Ishikawa (cell line): ENCODE data around the gene CAPZB.

Experiments
- CEBPB ChIP-seq: IDR thresholded peaks from 2 replicates; pipeline ENCODE4 v1.6.1; 2012
- CREB1 ChIP-seq: IDR thresholded peaks from 2 replicates; pipeline ENCODE4 v1.6.1; 2012; ENCODE audit warnings: low read depth
- EGR1 ChIP-seq: IDR thresholded peaks from 2 replicates; pipeline ENCODE4 v1.6.1; 2012
- EP300 ChIP-seq: IDR thresholded peaks from 2 replicates; pipeline ENCODE4 v1.6.1; 2012; ENCODE audit warnings: borderline replicate concordance
- FOXM1 ChIP-seq: IDR thresholded peaks from 2 replicates; pipeline ENCODE4 v1.6.1; 2012; ENCODE audit warnings: low read depth, borderline replicate concordance
- NFIC ChIP-seq: IDR thresholded peaks from 2 replicates; pipeline ENCODE4 v1.6.1; 2012
- RAD21 ChIP-seq: IDR thresholded peaks from 2 replicates; pipeline ENCODE4 v1.6.1; 2012; ENCODE audit warnings: low read depth
- TAF1 ChIP-seq: IDR thresholded peaks from 2 replicates; pipeline ENCODE4 v1.6.1; 2012; ENCODE audit warnings: low read depth, mild to moderate bottlenecking
- TCF12 ChIP-seq: IDR thresholded peaks from 2 replicates; pipeline ENCODE4 v1.6.1; 2012; ENCODE audit warnings: low read depth
- TEAD4 ChIP-seq: IDR thresholded peaks from 2 replicates; pipeline ENCODE4 v1.6.1; 2012
- YY1 ChIP-seq: IDR thresholded peaks from 2 replicates; pipeline ENCODE4 v1.6.1; 2012; ENCODE audit warnings: low read depth
- ZBTB7A ChIP-seq: IDR thresholded peaks from 2 replicates; pipeline ENCODE4 v1.6.1; 2012; ENCODE audit warnings: low read depth
- TF ChIP-seq, protein P1 (sequence below): IDR thresholded peaks from 2 replicates; pipeline ENCODE4 v1.6.1; 2012
- TF ChIP-seq, protein P2 (sequence below): IDR thresholded peaks from 2 replicates; pipeline ENCODE4 v1.6.1; 2012; ENCODE audit warnings: low read depth, mild to moderate bottlenecking
- TF ChIP-seq, protein P3 (sequence below): IDR thresholded peaks from 2 replicates; pipeline ENCODE4 v1.6.1; 2012

CAPZB gene

DNA sequence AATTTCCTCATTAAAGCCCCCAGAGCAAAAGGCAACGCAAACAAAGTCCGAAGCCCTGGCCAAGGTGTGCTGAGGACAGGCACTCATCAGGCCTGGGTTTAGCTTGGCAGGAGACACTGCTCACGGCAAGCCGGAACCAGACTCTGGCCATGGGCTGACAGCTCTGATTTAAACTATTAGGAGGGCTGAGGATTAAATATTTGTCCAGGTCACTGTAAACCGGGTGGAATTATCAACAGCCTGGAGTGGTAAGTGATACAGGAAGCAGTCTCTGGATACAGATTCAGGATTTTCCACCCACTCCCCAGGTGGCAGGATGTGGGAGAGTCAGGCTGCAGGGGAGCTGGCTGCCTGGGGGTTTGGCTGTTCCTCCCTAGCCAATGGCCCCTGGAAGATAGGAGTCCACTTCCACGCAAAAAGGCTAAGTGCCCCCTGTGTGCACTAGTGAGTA is 130.8 kb downstream of the CAPZB start:
- TF ChIP-seq TEAD4 (0 out of 2 replicates have a peak, but pooled peaks have one; percentile 68), RAD21 (no peak), FOXM1 (peak; percentile 90), CREB1 (no peak), CEBPB (no peak), YY1 (no peak), NFIC (peak; percentile 80; the same call in 1 of the 2 replicates), ZBTB7A (no peak), EP300 (peak; percentile 95), EGR1 (no peak), TAF1 (no peak), TCF12 (peak; percentile 95)
- TF ChIP-seq, protein P1, sequence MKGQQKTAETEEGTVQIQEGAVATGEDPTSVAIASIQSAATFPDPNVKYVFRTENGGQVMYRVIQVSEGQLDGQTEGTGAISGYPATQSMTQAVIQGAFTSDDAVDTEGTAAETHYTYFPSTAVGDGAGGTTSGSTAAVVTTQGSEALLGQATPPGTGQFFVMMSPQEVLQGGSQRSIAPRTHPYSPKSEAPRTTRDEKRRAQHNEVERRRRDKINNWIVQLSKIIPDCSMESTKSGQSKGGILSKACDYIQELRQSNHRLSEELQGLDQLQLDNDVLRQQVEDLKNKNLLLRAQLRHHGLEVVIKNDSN: no peak
- TF ChIP-seq, protein P2, sequence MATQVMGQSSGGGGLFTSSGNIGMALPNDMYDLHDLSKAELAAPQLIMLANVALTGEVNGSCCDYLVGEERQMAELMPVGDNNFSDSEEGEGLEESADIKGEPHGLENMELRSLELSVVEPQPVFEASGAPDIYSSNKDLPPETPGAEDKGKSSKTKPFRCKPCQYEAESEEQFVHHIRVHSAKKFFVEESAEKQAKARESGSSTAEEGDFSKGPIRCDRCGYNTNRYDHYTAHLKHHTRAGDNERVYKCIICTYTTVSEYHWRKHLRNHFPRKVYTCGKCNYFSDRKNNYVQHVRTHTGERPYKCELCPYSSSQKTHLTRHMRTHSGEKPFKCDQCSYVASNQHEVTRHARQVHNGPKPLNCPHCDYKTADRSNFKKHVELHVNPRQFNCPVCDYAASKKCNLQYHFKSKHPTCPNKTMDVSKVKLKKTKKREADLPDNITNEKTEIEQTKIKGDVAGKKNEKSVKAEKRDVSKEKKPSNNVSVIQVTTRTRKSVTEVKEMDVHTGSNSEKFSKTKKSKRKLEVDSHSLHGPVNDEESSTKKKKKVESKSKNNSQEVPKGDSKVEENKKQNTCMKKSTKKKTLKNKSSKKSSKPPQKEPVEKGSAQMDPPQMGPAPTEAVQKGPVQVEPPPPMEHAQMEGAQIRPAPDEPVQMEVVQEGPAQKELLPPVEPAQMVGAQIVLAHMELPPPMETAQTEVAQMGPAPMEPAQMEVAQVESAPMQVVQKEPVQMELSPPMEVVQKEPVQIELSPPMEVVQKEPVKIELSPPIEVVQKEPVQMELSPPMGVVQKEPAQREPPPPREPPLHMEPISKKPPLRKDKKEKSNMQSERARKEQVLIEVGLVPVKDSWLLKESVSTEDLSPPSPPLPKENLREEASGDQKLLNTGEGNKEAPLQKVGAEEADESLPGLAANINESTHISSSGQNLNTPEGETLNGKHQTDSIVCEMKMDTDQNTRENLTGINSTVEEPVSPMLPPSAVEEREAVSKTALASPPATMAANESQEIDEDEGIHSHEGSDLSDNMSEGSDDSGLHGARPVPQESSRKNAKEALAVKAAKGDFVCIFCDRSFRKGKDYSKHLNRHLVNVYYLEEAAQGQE: no peak
- TF ChIP-seq, protein P3, sequence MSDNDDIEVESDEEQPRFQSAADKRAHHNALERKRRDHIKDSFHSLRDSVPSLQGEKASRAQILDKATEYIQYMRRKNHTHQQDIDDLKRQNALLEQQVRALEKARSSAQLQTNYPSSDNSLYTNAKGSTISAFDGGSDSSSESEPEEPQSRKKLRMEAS: no peak

DNA sequence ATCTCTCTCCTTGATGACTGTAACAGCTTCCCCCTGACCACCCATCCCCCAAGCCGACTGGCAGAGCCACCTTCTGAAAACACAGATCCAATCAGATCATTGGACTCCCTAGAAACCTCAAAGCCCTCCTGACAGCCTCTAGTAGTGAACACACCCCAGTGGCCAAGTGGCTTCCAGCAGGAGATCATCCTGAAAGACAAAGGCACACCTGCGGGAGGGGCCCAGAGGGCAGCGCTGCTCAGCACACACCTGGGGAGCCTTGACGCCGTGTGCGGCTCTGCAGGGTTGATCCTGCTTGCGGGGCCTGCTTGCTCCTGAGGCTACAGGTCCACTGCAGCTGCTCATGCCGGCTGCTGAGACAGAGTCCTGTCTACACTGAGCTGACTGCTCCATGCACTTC is 131.7 kb downstream of the CAPZB start:
- peak; percentile 74 for TF ChIP-seq TCF12
- TF ChIP-seq EP300: peak; percentile 52; the same call in 1 of the 2 replicates
- TF ChIP-seq TEAD4: no peak

DNA sequence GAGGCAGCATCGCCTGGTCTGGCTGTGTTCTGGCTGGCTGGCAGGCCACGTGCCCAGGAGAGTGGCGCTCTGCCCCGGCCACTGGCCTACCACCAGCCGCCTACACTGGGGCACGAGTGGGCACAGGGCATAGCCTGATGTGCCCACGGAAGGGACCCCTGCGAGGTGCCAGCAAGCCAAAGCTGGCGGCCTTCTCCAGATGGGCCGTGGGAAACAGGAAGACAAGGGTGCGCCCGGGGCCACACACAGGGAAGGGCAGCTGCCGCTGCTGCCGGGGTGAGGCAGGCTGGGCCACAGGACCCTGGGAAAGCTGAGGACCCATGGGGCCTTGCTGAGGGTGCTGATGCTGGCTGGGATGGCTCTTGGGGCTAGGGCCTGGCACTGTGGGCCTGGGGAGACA is 132.5 kb downstream of the CAPZB start:
- no peak for TF ChIP-seq CREB1

DNA sequence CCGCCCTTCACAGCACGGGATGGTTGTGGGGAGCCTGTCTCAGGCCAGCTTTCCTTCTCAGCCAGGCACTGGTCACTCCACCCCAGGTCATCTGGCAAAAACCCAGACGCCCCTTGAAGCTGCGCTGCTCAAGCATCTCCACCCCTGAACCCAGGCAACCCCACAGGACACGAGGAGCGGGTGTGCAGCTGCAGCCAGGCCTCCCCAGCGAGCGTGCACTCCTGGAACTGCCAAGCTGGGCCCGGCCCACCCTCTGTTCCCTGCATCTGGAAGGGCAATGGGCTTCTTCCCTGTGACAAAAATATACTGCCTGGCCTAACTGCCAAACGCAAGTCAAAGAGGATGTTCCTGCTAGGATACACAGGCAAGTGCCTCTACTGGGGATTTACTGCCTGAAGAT is 133.5 kb downstream of the CAPZB start:
- TF ChIP-seq FOXM1 (no peak), EP300 (peak; percentile 62; the same call in 1 of the 2 replicates), EGR1 (no peak), ZBTB7A (no peak), TCF12 (peak; percentile 65), NFIC (peak; percentile 44; the same call in 1 of the 2 replicates)

DNA sequence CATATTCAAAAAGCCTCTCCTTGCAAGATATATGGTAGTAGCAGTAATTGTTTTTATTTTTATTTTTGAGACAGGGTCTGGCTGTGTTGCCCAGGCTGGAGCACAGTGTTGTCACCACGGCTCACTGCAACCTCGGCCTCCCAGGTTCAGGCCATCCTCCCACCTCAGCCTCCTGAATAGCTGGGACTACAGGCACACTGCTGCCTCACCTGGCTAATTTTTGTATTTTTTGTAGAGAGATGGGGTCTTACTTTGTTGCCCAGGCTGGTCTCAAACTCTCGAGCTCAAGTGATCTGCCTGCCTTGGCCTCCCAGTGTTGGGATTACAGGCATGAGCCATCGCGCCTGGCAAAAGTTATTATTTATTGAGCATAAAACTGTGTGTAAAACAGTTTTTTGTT is 134.8 kb downstream of the CAPZB start:
- no peak for TF ChIP-seq TEAD4
- no peak for TF ChIP-seq NFIC
- TF ChIP-seq YY1: no peak
- TF ChIP-seq TCF12: no peak
- TF ChIP-seq, protein P2: no peak
- no peak for TF ChIP-seq RAD21
- TF ChIP-seq, protein P3: no peak
- TF ChIP-seq EGR1: no peak
- TF ChIP-seq, protein P1: no peak
- TF ChIP-seq TAF1: no peak

DNA sequence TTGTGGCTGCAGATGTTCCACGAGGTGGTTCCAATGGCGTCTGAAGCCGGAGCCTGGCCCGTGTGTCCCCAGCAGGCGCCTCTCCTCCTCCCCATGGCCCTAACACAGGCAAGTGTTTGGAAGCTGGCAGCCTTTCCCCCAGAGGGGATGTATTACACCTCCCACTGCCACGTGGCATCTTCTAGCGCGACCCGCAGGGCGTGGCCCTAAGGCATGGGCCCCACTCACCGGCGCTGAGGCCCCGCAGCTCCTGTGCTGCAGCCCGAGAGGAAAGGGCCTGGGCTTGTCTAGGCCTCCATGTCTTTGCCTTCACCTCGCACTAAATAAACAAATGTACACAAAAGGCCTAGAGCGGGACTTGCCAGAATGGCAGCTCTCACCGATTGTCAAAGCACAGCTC is 135.3 kb downstream of the CAPZB start:
- no peak for TF ChIP-seq CREB1
- TF ChIP-seq EP300: no peak
- no peak for TF ChIP-seq ZBTB7A
- TF ChIP-seq NFIC: no peak
- TF ChIP-seq, protein P2: no peak
- no peak for TF ChIP-seq CEBPB
- TF ChIP-seq, protein P1: no peak
- TF ChIP-seq, protein P3: no peak
- TF ChIP-seq TAF1: no peak
- TF ChIP-seq FOXM1: no peak
- TF ChIP-seq TEAD4: no peak
- no peak for TF ChIP-seq YY1
